Measurements from ENCODE around the gene TBL2.

TBL2 gene

DNA sequence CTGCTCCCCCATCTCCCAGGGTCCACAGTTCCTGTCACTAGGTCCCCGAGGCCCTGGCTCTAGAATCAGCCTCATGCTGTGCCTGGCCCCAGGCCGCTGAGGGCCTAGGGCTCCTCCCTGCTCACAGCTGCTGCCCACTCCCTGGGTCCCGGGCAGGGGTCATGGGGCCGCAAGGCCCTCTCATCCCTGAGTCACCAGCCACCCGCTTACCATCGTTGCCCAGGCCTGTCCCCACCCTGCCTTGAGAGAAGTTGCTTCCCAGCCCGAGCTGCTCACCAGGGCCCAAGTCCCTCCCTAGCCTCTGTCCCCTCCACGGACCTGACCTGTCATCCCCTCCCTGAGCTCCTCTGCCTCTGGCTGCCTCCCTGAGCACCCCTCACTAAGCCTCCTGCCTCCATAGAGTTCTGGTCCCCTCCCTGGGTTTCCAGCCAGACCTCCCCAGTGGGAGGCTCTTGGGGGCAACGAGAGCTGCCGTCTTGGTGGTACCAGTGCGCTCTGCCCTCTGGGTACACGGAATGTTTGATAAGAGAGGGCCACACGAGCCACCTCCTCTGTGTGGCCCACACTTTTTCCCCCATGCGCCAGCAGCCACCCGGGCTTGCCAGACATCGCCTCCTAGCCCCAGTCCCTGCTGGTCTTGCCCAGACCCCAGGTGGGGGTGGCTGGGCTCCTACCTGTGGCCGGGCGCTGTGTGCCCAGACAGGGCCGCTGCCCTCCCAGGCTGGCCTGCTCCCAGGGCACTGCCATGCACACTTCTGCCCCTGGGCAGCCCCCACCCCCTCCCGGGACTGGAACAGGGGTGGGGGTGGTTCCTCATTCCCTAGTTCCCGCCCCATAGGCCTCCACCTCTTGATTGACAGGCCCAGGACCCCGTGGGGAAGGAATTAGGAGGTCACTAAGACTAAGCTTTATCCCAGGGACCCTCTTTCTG lies 24.6 kb upstream of the TBL2 start:
- H3K9ac ChIP-seq (ENCODE audit: low read depth, low read length), result no peak overlapping the region
- no peak overlapping the region for H3K27ac ChIP-seq (ENCODE audit: low read depth, low read length)

DNA sequence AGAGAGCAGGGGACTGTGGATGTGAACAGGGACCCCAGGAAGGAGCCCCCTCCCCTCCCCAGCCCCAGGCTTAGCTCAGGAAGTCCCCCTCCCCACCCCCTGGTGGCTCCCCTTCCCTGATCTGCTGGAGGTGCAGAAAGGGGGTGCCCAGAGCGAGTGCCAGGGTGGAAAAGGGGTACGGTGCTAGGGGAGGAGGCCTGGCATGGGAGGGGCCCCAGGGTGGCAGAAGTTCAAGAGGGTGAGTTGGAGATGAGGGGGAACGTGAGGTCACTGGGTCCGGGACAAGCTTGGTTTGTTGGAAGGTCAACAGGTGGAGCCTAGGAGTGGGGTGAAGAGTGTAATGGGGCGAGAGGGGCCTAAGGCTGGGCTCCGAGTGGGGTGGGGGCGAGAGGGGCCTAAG lies 21.5 kb upstream of the TBL2 start:
- H3K9ac ChIP-seq (ENCODE audit: low read depth, low read length), result no peak overlapping the region
- H3K9me3 ChIP-seq (ENCODE audit: control insufficient read depth, insufficient read depth, low read length), result no peaks in the 10 kb centered on the region
- H3K36me3 ChIP-seq (ENCODE audit: control insufficient read depth, insufficient read depth, low read length), result no peaks in the 10 kb centered on the region
- H3K27ac ChIP-seq (ENCODE audit: low read depth, low read length), result no peak overlapping the region
- no peaks in the 10 kb centered on the region for H3K4me1 ChIP-seq (ENCODE audit: control insufficient read depth, insufficient read depth, low read length)
- H3K27me3 ChIP-seq (ENCODE audit: control insufficient read depth, insufficient read depth, low read length), result no peaks in the 10 kb centered on the region
- no peak overlapping the region for H3K4me3 ChIP-seq (ENCODE audit: low read depth, low read length)

More for the DNA sequence above, 24.6 kb upstream of the TBL2 start:
- no peaks in the 10 kb centered on the region for H3K36me3 ChIP-seq (ENCODE audit: control insufficient read depth, insufficient read depth, low read length)
- H3K9me3 ChIP-seq (ENCODE audit: control insufficient read depth, insufficient read depth, low read length), result no peaks in the 10 kb centered on the region
- H3K4me3 ChIP-seq (ENCODE audit: low read depth, low read length), result no peak overlapping the region
- peaks cover 3% of the 10 kb centered on the region; the same call in 1 of the 2 replicates for H3K4me1 ChIP-seq (ENCODE audit: control insufficient read depth, insufficient read depth, low read length)
- no peaks in the 10 kb centered on the region for H3K27me3 ChIP-seq (ENCODE audit: control insufficient read depth, insufficient read depth, low read length)

DNA sequence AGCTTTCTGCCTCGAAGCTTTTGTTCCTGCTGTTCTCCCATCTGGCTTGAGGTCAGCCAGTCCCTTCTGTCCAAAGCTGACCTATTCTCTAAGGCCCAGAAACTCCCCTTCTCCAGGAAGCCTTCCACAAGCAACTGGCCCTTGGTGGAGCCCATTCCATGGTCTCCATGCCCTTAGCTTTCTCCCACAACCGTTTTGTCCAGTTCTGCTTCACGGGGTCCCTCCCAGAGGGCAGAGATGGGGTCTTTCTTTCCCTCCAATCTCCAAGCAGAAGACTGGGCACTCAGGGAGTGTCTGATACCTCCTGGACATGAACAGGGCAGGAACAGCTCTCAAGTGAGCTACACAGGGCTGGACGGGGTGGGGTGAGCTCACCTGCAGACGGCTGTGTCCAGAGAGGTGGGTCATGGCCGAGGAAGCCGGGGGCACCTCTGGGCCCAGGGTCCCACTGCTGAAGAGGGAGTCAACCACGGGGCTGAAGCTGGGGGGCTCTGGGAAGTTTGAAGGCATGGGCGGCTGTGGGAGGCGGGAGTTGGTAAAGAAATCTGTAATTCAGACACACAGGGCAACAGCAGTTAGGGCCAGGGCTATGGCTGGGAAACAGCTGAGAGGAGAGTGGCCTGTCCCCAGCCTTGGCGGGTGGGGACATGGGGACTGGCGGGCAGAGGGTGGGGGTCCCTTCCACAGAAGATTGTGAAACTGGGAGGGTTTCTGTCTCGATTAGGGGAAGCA lies 20.9 kb upstream of the TBL2 start:
- Histone ChIP-seq H3K9ac (ENCODE audit: low read depth, low read length) (no peak overlapping the region), H3K4me1 (ENCODE audit: control insufficient read depth, insufficient read depth, low read length) (no peaks in the 10 kb centered on the region), H3K4me3 (ENCODE audit: low read depth, low read length) (no peak overlapping the region), H3K9me3 (ENCODE audit: control insufficient read depth, insufficient read depth, low read length) (no peaks in the 10 kb centered on the region), H3K27me3 (ENCODE audit: control insufficient read depth, insufficient read depth, low read length) (no peaks in the 10 kb centered on the region), H3K27ac (ENCODE audit: low read depth, low read length) (no peak overlapping the region), H3K36me3 (ENCODE audit: control insufficient read depth, insufficient read depth, low read length) (no peaks in the 10 kb centered on the region)

DNA sequence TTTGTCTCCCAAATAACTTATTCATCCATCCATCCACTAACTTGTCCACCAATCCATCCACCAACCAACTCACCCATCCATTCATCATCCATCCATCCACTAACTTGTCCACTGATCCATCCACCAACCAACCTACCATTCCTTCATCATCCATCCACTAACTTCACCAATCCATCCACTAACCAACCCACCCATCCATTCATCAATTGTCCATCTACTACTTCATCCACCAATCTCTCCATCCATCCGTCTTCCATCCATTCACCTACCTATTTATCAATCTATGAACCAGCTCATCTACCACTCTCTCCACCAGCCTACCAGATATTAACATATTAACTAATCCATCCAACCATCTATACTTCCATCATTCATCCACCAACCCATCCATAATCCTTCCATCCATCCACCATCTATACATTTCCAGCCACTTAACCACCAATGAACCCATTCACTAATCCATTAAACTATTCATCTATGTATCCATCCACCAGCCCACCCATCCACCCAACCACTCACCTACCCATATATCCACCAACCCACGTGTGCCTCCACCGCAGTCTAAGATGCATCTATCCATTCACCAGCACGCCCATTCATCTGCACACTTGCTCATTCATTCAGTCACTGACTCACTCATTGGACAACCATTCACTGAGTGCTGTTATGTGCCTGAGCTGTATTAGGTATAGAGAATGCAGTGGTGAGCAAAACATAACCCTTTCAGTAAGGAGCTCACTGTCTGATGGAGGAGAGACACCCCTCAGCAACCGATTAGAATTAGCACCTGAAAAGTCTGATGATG lies 19.8 kb upstream of the TBL2 start:
- no peaks in the 10 kb centered on the region for H3K27me3 ChIP-seq (ENCODE audit: control insufficient read depth, insufficient read depth, low read length)
- H3K4me3 ChIP-seq (ENCODE audit: low read depth, low read length), result no peak overlapping the region
- H3K36me3 ChIP-seq (ENCODE audit: control insufficient read depth, insufficient read depth, low read length), result no peaks in the 10 kb centered on the region
- no peak overlapping the region for H3K9ac ChIP-seq (ENCODE audit: low read depth, low read length)
- no peaks in the 10 kb centered on the region for H3K4me1 ChIP-seq (ENCODE audit: control insufficient read depth, insufficient read depth, low read length)
- H3K27ac ChIP-seq (ENCODE audit: low read depth, low read length), result no peak overlapping the region
- H3K9me3 ChIP-seq (ENCODE audit: control insufficient read depth, insufficient read depth, low read length), result no peaks in the 10 kb centered on the region

DNA sequence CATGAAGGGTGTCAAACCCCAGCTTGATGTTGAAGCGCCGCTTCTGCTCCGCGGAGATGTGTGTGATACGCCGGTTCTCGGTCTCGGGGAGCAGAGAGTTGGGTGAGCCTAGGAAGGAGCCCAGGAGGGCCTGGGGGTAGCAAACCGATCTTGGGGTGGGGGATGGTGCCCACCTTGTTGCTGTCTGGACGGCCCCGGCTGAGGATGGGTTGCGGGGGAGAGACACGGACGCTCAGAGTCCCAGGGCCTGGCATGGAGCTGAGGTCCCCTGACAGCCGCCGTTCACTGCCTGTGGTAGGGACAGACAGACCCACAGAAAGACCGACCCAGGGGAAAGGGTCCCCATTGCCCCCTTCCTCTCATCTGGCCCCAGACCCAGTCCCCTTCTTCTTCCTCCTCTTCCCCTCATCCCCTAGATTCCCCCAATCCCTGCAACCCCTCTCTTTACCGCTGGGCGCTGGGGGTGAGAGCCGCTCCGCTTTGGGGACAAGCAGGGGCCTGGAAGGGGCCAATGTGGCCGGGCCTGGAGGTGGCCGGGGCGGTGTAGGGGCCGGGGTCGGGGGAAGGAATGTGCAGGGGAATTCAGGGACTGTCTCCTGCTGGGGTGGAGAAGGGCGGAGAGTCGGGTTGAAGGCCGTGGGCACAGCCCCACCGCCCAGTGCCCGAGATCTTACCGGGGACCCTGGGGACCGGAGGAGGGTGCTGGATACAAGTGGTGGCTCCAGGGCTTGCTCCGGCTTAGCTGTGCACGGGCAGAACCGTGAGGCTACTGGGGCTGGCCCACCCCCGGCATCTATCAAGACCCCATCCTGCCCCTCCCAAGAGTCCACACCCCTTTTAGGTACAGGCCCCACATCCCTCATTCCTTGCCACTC lies 18.0 kb upstream of the TBL2 start:
- no peak overlapping the region for H3K4me3 ChIP-seq (ENCODE audit: low read depth, low read length)
- no peaks in the 10 kb centered on the region for H3K36me3 ChIP-seq (ENCODE audit: control insufficient read depth, insufficient read depth, low read length)
- H3K9ac ChIP-seq (ENCODE audit: low read depth, low read length), result no peak overlapping the region
- H3K27ac ChIP-seq (ENCODE audit: low read depth, low read length), result no peak overlapping the region
- H3K27me3 ChIP-seq (ENCODE audit: control insufficient read depth, insufficient read depth, low read length), result no peaks in the 10 kb centered on the region
- no peaks in the 10 kb centered on the region for H3K4me1 ChIP-seq (ENCODE audit: control insufficient read depth, insufficient read depth, low read length)
- no peaks in the 10 kb centered on the region for H3K9me3 ChIP-seq (ENCODE audit: control insufficient read depth, insufficient read depth, low read length)

DNA sequence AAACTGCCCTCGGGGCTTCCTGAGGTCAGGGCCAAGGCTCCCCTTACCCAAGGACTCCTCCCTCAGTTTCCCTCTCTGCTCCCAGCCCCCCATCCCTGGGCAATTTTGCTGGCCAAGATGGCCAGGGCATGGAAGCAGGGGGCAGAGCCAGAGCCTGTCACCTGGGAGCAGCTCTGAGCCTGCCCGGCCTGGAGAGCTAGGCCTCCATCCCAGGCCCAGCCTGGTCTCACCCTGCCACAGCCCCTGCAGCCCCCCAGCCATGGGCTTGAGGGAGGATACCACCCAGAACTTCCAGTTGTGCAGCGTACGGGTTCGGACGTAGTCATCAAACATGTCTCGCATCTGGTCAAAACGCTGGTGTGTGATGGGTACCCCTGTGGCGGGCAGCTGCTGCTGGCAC lies 17.0 kb upstream of the TBL2 start:
- H3K9me3 ChIP-seq (ENCODE audit: control insufficient read depth, insufficient read depth, low read length), result no peaks in the 10 kb centered on the region
- no peaks in the 10 kb centered on the region for H3K36me3 ChIP-seq (ENCODE audit: control insufficient read depth, insufficient read depth, low read length)
- no peaks in the 10 kb centered on the region for H3K27me3 ChIP-seq (ENCODE audit: control insufficient read depth, insufficient read depth, low read length)
- H3K27ac ChIP-seq (ENCODE audit: low read depth, low read length), result no peak overlapping the region
- H3K4me3 ChIP-seq (ENCODE audit: low read depth, low read length), result no peak overlapping the region
- H3K9ac ChIP-seq (ENCODE audit: low read depth, low read length), result no peak overlapping the region
- no peaks in the 10 kb centered on the region for H3K4me1 ChIP-seq (ENCODE audit: control insufficient read depth, insufficient read depth, low read length)

DNA sequence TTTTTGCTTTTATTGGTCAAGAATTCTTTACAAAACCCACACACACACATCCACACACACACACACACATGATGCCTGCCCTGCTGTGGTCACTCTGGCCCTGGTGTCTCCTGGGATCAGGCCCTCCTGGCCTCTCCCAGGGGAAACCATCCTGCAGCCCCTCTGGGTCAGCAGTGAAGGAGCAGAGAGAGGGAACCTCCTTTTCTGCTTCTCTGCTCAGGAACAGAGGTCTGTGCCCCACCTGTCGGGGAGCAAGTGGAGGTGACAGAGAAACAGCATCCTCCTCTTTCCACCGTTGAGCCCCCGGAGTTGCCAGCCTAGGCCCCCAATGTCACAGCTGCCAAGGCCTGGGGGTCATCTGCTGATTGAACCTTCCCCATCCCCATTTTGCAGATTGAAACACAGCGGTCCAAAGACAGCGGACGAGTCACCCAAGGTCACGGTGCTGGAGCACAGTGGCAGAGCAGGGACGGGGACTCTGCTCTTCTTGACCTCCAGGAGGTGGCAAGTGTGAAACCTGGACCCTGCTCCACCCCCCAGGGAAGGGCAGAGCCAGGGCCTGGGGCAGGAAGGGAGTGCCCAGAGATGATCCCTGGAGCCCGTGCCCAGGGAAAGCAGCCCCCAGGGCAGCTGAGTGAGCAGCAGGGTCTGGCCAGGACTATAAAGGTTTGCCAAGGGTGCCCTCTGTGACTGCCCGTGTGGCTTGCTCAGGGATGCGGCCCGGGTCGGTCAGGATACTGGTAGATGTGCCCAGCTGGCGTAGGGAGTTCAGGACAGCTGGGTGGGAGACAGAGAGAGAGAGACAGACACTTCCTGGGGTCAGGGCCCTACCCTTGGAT lies 15.0 kb upstream of the TBL2 start:
- Histone ChIP-seq H3K9ac (ENCODE audit: low read depth, low read length) (no peak overlapping the region), H3K27me3 (ENCODE audit: control insufficient read depth, insufficient read depth, low read length) (no peaks in the 10 kb centered on the region), H3K27ac (ENCODE audit: low read depth, low read length) (no peak overlapping the region), H3K36me3 (ENCODE audit: control insufficient read depth, insufficient read depth, low read length) (no peaks in the 10 kb centered on the region), H3K4me1 (ENCODE audit: control insufficient read depth, insufficient read depth, low read length) (no peaks in the 10 kb centered on the region), H3K4me3 (ENCODE audit: low read depth, low read length) (no peak overlapping the region), H3K9me3 (ENCODE audit: control insufficient read depth, insufficient read depth, low read length) (no peaks in the 10 kb centered on the region)

DNA sequence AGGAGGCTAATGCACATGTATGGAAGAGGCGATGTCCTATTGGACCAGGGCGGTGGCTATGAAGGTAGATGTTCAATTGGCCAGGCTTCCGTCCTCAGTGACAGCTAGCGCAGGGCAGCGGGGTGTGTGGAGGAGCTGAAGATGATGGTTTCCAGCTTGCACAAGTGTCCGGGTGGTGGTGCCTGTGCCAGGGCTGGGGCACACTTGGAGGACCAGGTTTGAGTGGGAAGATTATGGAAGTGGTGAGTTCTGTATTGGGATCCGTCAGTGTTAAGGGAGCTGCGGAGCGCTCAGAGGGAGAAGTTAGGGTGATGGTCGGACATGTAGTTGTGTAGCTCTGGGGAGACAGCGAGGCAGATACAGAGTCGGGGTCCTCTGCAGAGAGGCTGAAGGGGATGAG lies 8.5 kb upstream of the TBL2 start:
- Histone ChIP-seq H3K4me1 (ENCODE audit: control insufficient read depth, insufficient read depth, low read length) (no peaks in the 10 kb centered on the region), H3K36me3 (ENCODE audit: control insufficient read depth, insufficient read depth, low read length) (no peaks in the 10 kb centered on the region), H3K9me3 (ENCODE audit: control insufficient read depth, insufficient read depth, low read length) (no peaks in the 10 kb centered on the region), H3K27me3 (ENCODE audit: control insufficient read depth, insufficient read depth, low read length) (peaks cover 15% of the 10 kb centered on the region), H3K9ac (ENCODE audit: low read depth, low read length) (no peak overlapping the region), H3K4me3 (ENCODE audit: low read depth, low read length) (no peak overlapping the region), H3K27ac (ENCODE audit: low read depth, low read length) (no peak overlapping the region)

DNA sequence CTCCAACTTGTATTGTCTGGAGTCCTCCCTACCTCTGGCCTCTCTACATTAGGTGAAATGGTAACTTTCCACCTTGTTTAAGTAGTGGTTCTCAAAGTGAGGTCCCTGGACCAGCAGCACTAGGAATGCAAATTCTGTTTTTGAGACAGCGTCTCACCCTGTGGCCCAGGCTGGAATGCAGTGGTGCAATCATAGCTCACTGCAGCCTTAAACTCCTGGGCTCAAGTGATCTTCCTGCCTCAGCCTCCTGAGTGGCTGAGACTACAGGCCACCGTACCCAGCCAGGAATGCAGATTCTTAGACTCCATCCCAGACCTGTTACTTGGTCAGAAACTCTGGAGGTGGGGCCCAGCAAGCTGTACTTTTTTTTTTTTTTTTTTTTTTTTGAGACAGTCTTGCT lies 6.8 kb upstream of the TBL2 start:
- Histone ChIP-seq H3K4me1 (ENCODE audit: control insufficient read depth, insufficient read depth, low read length) (no peaks in the 10 kb centered on the region), H3K9ac (ENCODE audit: low read depth, low read length) (no peak overlapping the region), H3K27me3 (ENCODE audit: control insufficient read depth, insufficient read depth, low read length) (peaks cover 23% of the 10 kb centered on the region), H3K9me3 (ENCODE audit: control insufficient read depth, insufficient read depth, low read length) (no peaks in the 10 kb centered on the region), H3K27ac (ENCODE audit: low read depth, low read length) (no peak overlapping the region), H3K36me3 (ENCODE audit: control insufficient read depth, insufficient read depth, low read length) (no peaks in the 10 kb centered on the region), H3K4me3 (ENCODE audit: low read depth, low read length) (no peak overlapping the region)

Measured in HUES48 (cell line).